ENCODE results near the gene DOCK3. TPM values are rescaled to one million over a fixed set of nuclear protein-coding genes. Genes with fewer than 3 reads are reported as not detected.
"Not testable (repeated sequence)": the region's sequence is repeated elsewhere in the genome, so short reads cannot be mapped to it uniquely, and the experiment has no call there.

Gene DOCK3
- polyA plus RNA-seq, 1 donor from 2014 or later: not detected

GRCh38 chr3:51274052-51274451 is 599.3 kb downstream of the DOCK3 start:
- H3K4me1 Mint-ChIP-seq: peaks cover 0 to 3% (median 0%) of the 10 kb centered on the region in 3 donors
- peaks cover 4% of the 10 kb centered on the region for H3K27me3 Mint-ChIP-seq
- H3K27ac Mint-ChIP-seq: no peak overlapping the region
- H3K9me3 Mint-ChIP-seq: no peaks in the 10 kb centered on the region
- H3K4me3 Mint-ChIP-seq: no peak overlapping the region
- no peaks in the 10 kb centered on the region for H3K36me3 Mint-ChIP-seq

GRCh38 chr3:51275111-51275805 is 600.5 kb downstream of the DOCK3 start:
- Mint-ChIP-seq H3K36me3 (no peaks in the 10 kb centered on the region), H3K4me1 (peaks cover 0 to 3% (median 0%) of the 10 kb centered on the region in 3 donors), H3K9me3 (no peaks in the 10 kb centered on the region), H3K4me3 (no peak overlapping the region), H3K27ac (no peak overlapping the region), H3K27me3 (peaks cover 11% of the 10 kb centered on the region)

- Mint-ChIP-seq H3K4me3 (no peak overlapping the region), H3K27me3 (peaks cover 11% of the 10 kb centered on the region), H3K36me3 (no peaks in the 10 kb centered on the region), H3K27ac (no peak overlapping the region), H3K4me1 (peaks cover 0 to 1% (median 0%) of the 10 kb centered on the region in 3 donors), H3K9me3 (no peaks in the 10 kb centered on the region)
Observed at GRCh38 chr3:51276046-51276445, 601.3 kb downstream of the DOCK3 start.

GRCh38 chr3:51279448-51279847 is 604.7 kb downstream of the DOCK3 start:
- Mint-ChIP-seq H3K36me3 (peaks cover 3% of the 10 kb centered on the region), H3K4me3 (no peak overlapping the region), H3K9me3 (peaks cover 0 to 3% (median 2%) of the 10 kb centered on the region in 3 donors), H3K4me1 (no peaks in the 10 kb centered on the region), H3K27ac (no peak overlapping the region), H3K27me3 (peaks cover 19% of the 10 kb centered on the region)

- Mint-ChIP-seq H3K4me3 (no peak overlapping the region), H3K36me3 (peaks cover 6% of the 10 kb centered on the region), H3K27me3 (peaks cover 19% of the 10 kb centered on the region), H3K9me3 (peaks cover 2 to 6% (median 4%) of the 10 kb centered on the region in 3 donors), H3K4me1 (no peaks in the 10 kb centered on the region), H3K27ac (no peak overlapping the region)
Observed at GRCh38 chr3:51280176-51280575, 605.4 kb downstream of the DOCK3 start.

- peaks cover 7 to 12% (median 10%) of the 10 kb centered on the region in 3 donors for H3K9me3 Mint-ChIP-seq
- H3K4me3 Mint-ChIP-seq: no peak overlapping the region
- H3K36me3 Mint-ChIP-seq: peaks cover 6% of the 10 kb centered on the region
- no peaks in the 10 kb centered on the region for H3K4me1 Mint-ChIP-seq
- H3K27me3 Mint-ChIP-seq: peaks cover 19% of the 10 kb centered on the region
- no peak overlapping the region for H3K27ac Mint-ChIP-seq
Observed at GRCh38 chr3:51282931-51283330, 608.2 kb downstream of the DOCK3 start.

GRCh38 chr3:51283421-51283820 is 608.7 kb downstream of the DOCK3 start:
- H3K27ac Mint-ChIP-seq: no peak overlapping the region
- peaks cover 19% of the 10 kb centered on the region for H3K27me3 Mint-ChIP-seq
- no peak overlapping the region for H3K4me3 Mint-ChIP-seq
- no peaks in the 10 kb centered on the region for H3K4me1 Mint-ChIP-seq
- H3K9me3 Mint-ChIP-seq: peaks cover 7 to 12% (median 10%) of the 10 kb centered on the region in 3 donors
- peaks cover 6% of the 10 kb centered on the region for H3K36me3 Mint-ChIP-seq

- H3K27me3 Mint-ChIP-seq: no peaks in the 10 kb centered on the region
- peaks cover 6 to 10% (median 7%) of the 10 kb centered on the region in 3 donors for H3K9me3 Mint-ChIP-seq
- peak overlapping the region in 2 of 4 donors; percentile 15 to 34 for H3K4me3 Mint-ChIP-seq
- no peaks in the 10 kb centered on the region for H3K36me3 Mint-ChIP-seq
- peaks cover 7 to 20% (median 12%) of the 10 kb centered on the region in 3 donors for H3K4me1 Mint-ChIP-seq
- H3K27ac Mint-ChIP-seq: peak overlapping the region in 1 of 3 donors; percentile 43
Observed at GRCh38 chr3:51295625-51296024, 620.9 kb downstream of the DOCK3 start.

GRCh38 chr3:51297333-51297732 is 622.6 kb downstream of the DOCK3 start:
- Mint-ChIP-seq H3K9me3 (peaks cover 7 to 10% (median 8%) of the 10 kb centered on the region in 3 donors), H3K4me3 (no peak overlapping the region), H3K27me3 (peaks cover 6% of the 10 kb centered on the region), H3K36me3 (no peaks in the 10 kb centered on the region), H3K4me1 (peaks cover 7 to 20% (median 12%) of the 10 kb centered on the region in 3 donors), H3K27ac (no peak overlapping the region)

GRCh38 chr3:51304230-51304629 is 629.5 kb downstream of the DOCK3 start:
- Mint-ChIP-seq H3K4me3 (no peak overlapping the region), H3K27ac (no peak overlapping the region), H3K9me3 (peaks cover 11 to 20% (median 14%) of the 10 kb centered on the region in 3 donors), H3K4me1 (no peaks in the 10 kb centered on the region), H3K36me3 (peaks cover 4% of the 10 kb centered on the region), H3K27me3 (peaks cover 8% of the 10 kb centered on the region)

- H3K27me3 Mint-ChIP-seq: peaks cover 8% of the 10 kb centered on the region
- H3K36me3 Mint-ChIP-seq: peaks cover 4% of the 10 kb centered on the region
- H3K27ac Mint-ChIP-seq: no peak overlapping the region
- H3K4me1 Mint-ChIP-seq: no peaks in the 10 kb centered on the region
- H3K4me3 Mint-ChIP-seq: no peak overlapping the region
- H3K9me3 Mint-ChIP-seq: peaks cover 8 to 20% (median 14%) of the 10 kb centered on the region in 3 donors
Observed at GRCh38 chr3:51306093-51306492, 631.4 kb downstream of the DOCK3 start.

GRCh38 chr3:51307458-51307857 is 632.7 kb downstream of the DOCK3 start:
- H3K4me1 Mint-ChIP-seq: no peaks in the 10 kb centered on the region
- H3K27me3 Mint-ChIP-seq: peaks cover 2% of the 10 kb centered on the region
- H3K27ac Mint-ChIP-seq: no peak overlapping the region
- H3K9me3 Mint-ChIP-seq: peaks cover 2 to 10% (median 9%) of the 10 kb centered on the region in 3 donors
- H3K4me3 Mint-ChIP-seq: no peak overlapping the region
- H3K36me3 Mint-ChIP-seq: peaks cover 4% of the 10 kb centered on the region

- not testable (repeated sequence) for H3K27me3 Mint-ChIP-seq, H3K4me3 Mint-ChIP-seq, H3K27ac Mint-ChIP-seq, H3K36me3 Mint-ChIP-seq, H3K4me1 Mint-ChIP-seq
- peaks cover 2 to 10% (median 6%) of the 10 kb centered on the region in 3 donors for H3K9me3 Mint-ChIP-seq
Observed at GRCh38 chr3:51307945-51308607, 633.3 kb downstream of the DOCK3 start.

GRCh38 chr3:51311055-51311454 is 636.3 kb downstream of the DOCK3 start:
- Mint-ChIP-seq H3K9me3 (peaks cover 2 to 9% (median 5%) of the 10 kb centered on the region in 3 donors), H3K4me3 (no peak overlapping the region), H3K36me3 (peaks cover 4% of the 10 kb centered on the region), H3K4me1 (no peaks in the 10 kb centered on the region), H3K27ac (no peak overlapping the region), H3K27me3 (no peaks in the 10 kb centered on the region)

- H3K4me3 Mint-ChIP-seq: no peak overlapping the region
- no peaks in the 10 kb centered on the region for H3K9me3 Mint-ChIP-seq
- H3K4me1 Mint-ChIP-seq: no peaks in the 10 kb centered on the region
- H3K36me3 Mint-ChIP-seq: peaks cover 2% of the 10 kb centered on the region
- no peak overlapping the region for H3K27ac Mint-ChIP-seq
- H3K27me3 Mint-ChIP-seq: peaks cover 2% of the 10 kb centered on the region
Observed at GRCh38 chr3:51328206-51328605, 653.5 kb downstream of the DOCK3 start.

All from IgD-negative memory B cell (primary cell).